ENCODE measurements around the gene DNAH14. TPM values are rescaled to one million over a fixed set of nuclear protein-coding genes. Genes with fewer than 3 reads are reported as not detected.

The DNAH14 gene
- total and polyA plus RNA-seq, 2 of the 8 experiments (the other 6 are each of a cell fraction or from before 2014, with no cell fraction given), result 8.4 to 40.7 TPM

DNA sequence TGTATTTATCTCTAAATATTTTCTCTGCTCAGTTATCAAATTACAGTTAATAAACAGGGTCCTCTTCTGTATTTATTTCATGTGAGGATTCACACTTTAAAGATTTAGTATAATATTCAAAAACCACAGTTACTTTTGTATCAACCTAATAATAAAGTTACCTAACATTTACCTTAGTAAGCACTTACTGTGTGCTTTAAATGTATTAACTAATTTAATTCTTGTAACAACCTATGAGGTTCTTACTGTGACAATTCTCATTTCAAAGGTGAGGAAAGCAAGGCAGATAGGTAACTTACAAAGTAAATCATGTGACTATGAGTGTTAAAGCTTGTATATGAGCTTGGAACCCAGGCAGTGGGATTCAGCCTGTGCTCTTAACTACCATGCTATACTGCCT lies 30.2 kb downstream of the DNAH14 start:
- no peak overlapping the region for H3K23ac ChIP-seq (ENCODE audit: insufficient read length)
- TF ChIP-seq CEBPB (IDR thresholded peaks at IDR 0.05; ENCODE audit: low read depth, low read length), result no peak
- TF ChIP-seq CHD1 (IDR thresholded peaks at IDR 0.05; ENCODE audit: low read depth, low read length), result no peak
- TF ChIP-seq CBX5 (IDR thresholded peaks at IDR 0.05; ENCODE audit: low read depth, low read length), result no peak
- no peak for TF ChIP-seq SP4 (IDR thresholded peaks at IDR 0.05; ENCODE audit: low read length)
- TF ChIP-seq KDM4A (IDR thresholded peaks at IDR 0.05; ENCODE audit: low read depth, low read length, severe bottlenecking), result no peak
- no peak for TF ChIP-seq FOSL1 (IDR thresholded peaks at IDR 0.05; ENCODE audit: insufficient read depth, low read depth, low read length)
- no peak for TF ChIP-seq NANOG (IDR thresholded peaks at IDR 0.05; ENCODE audit: insufficient read depth, low read depth, low read length, poor library complexity, severe bottlenecking)
- TF ChIP-seq KDM1A (IDR thresholded peaks at IDR 0.05; ENCODE audit: borderline replicate concordance, low read length), result no peak
- TF ChIP-seq SRF (IDR thresholded peaks at IDR 0.05; ENCODE audit: low read depth, low read length), result no peak
- TF ChIP-seq HDAC6 (IDR thresholded peaks at IDR 0.05; ENCODE audit: low read depth, low read length), result no peak
- TF ChIP-seq, protein P1, sequence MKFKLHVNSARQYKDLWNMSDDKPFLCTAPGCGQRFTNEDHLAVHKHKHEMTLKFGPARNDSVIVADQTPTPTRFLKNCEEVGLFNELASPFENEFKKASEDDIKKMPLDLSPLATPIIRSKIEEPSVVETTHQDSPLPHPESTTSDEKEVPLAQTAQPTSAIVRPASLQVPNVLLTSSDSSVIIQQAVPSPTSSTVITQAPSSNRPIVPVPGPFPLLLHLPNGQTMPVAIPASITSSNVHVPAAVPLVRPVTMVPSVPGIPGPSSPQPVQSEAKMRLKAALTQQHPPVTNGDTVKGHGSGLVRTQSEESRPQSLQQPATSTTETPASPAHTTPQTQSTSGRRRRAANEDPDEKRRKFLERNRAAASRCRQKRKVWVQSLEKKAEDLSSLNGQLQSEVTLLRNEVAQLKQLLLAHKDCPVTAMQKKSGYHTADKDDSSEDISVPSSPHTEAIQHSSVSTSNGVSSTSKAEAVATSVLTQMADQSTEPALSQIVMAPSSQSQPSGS (IDR thresholded peaks at IDR 0.05; ENCODE audit: low read length), result no peak
- TF ChIP-seq CBX8 (IDR thresholded peaks at IDR 0.05; ENCODE audit: borderline replicate concordance, low read depth, low read length), result no peak
- no peak for TF ChIP-seq ZNF274 (IDR thresholded peaks at IDR 0.05; ENCODE audit: borderline replicate concordance, extremely low read depth, low read length)
- no peak for TF ChIP-seq TEAD4 (IDR thresholded peaks at IDR 0.05; ENCODE audit: low read depth, low read length)
- TF ChIP-seq SAP30 (IDR thresholded peaks at IDR 0.05; ENCODE audit: insufficient read depth, insufficient replicate concordance, low read length), result no peak

More for the DNA sequence above, 30.2 kb downstream of the DNAH14 start:
- Histone ChIP-seq H2BK120ac (replicated peaks; ENCODE audit: low read depth, low read length) (no peak overlapping the region), H3K4ac (replicated peaks; ENCODE audit: insufficient read length, low read depth, low read length) (no peak overlapping the region), H3K4me2 (ENCODE audit: insufficient read depth in 1 of 2, low read depth in 2 of 2, low read length in 2 of 2) (no peak overlapping the region), H4K5ac (ENCODE audit: insufficient read length, low read depth, low read length) (no peak overlapping the region), H3K18ac (ENCODE audit: extremely low read depth, low read length) (no peak overlapping the region), H3K4me1 (replicated peaks in 1 of 4; ENCODE audit: control insufficient read depth in 3 of 4, insufficient read depth in 4 of 4, low read length in 3 of 4) (no peaks in the 10 kb centered on the region; a peak in 1 of 7 replicates), H4K91ac (replicated peaks; ENCODE audit: insufficient read length, low read length) (no peak overlapping the region), H3K9me3 (ENCODE audit: insufficient read depth in 2 of 2, low read depth in 1 of 2, low read length in 1 of 2) (no peaks in the 10 kb centered on the region), H3K56ac (replicated peaks; ENCODE audit: insufficient read length, low read depth, low read length) (no peak overlapping the region), H2BK20ac (ENCODE audit: low read length) (no peak overlapping the region), H2BK12ac (ENCODE audit: low read depth, low read length) (no peak overlapping the region), H2BK5ac (ENCODE audit: low read depth, low read length) (no peak overlapping the region), H3K79me2 (ENCODE audit: control insufficient read depth in 1 of 2, insufficient read depth in 2 of 2, low read length in 2 of 2) (no peaks in the 10 kb centered on the region), H3K27ac (ENCODE audit: low read depth, low read length) (no peak overlapping the region), H3K4me3 (ENCODE audit: extremely low read depth in 1 of 4, insufficient read depth in 2 of 4, low read depth in 3 of 4, low read length in 4 of 4) (no peak overlapping the region), H2BK15ac (ENCODE audit: low read length) (no peak overlapping the region), H3K14ac (ENCODE audit: insufficient read length) (no peak overlapping the region), H3K36me3 (ENCODE audit: control insufficient read depth in 2 of 4, insufficient read depth in 4 of 4, low read length in 3 of 4) (no peaks in the 10 kb centered on the region), H3K23me2 (ENCODE audit: low read depth, low read length) (no peaks in the 10 kb centered on the region), H2AK5ac (ENCODE audit: low read depth, low read length) (no peak overlapping the region), H4K20me1 (replicated peaks in 1 of 2; ENCODE audit: control insufficient read depth in 1 of 2, insufficient read depth in 2 of 2, low read length in 2 of 2) (no peaks in the 10 kb centered on the region), H3K79me1 (ENCODE audit: low read depth, low read length) (no peaks in the 10 kb centered on the region), H3K27me3 (replicated peaks in 1 of 4; ENCODE audit: control insufficient read depth in 3 of 4, extremely low read depth in 1 of 4, insufficient read depth in 3 of 4, low read length in 3 of 4) (no peaks in the 10 kb centered on the region), H3K9ac (replicated peaks in 1 of 4; ENCODE audit: extremely low read depth in 1 of 4, low read depth in 3 of 4, low read length in 3 of 4) (no peak overlapping the region), H2AFZ (ENCODE audit: low read length) (no peak overlapping the region), H4K8ac (ENCODE audit: extremely low read depth, insufficient read depth, low read length) (no peak overlapping the region)
- DNase-seq (ENCODE audit: low read depth in 1 of 2, low spot score in 2 of 2) (no peak), FAIRE-seq (no peak)
- POLR2A ChIA-PET (ENCODE audit: partially characterized antibody), result no interaction called here
- CTCF ChIA-PET (ENCODE audit: partially characterized antibody), result no interaction called here

Data from H1 (cell line).